Lower lobe of right lung (tissue), 2 donors: Measurements from ENCODE around the gene SLC6A2. TPM values are rescaled to one million over a fixed set of nuclear protein-coding genes. Genes with fewer than 3 reads are reported as not detected.

Experiments
- ATAC-seq, 2 donors: fragments of 200-7000 bp; cut with Tn5 transposase; one replicate each; pipeline ENCODE4 v1.9.1; 2020 to 2022; ENCODE audit warnings: mild to moderate bottlenecking in 2 of 2, moderate library complexity in 2 of 2
- DNase-seq: peaks from one replicate; pipeline ENCODE4 v3.0.0-alpha.2; 2020
- H3K27ac ChIP-seq: fragments of 200-600 bp; one replicate; pipeline ENCODE4 v1.8.0; 2022
- H3K27me3 ChIP-seq: fragments of 200-600 bp; one replicate; pipeline ENCODE4 v1.8.0; 2022; ENCODE audit warnings: low read depth
- H3K36me3 ChIP-seq: fragments of 200-600 bp; one replicate; pipeline ENCODE4 v1.8.0; 2022; ENCODE audit warnings: mild to moderate bottlenecking
- H3K4me1 ChIP-seq: fragments of 200-600 bp; one replicate; pipeline ENCODE4 v1.8.0; 2022
- H3K4me3 ChIP-seq: fragments of 200-600 bp; one replicate; pipeline ENCODE4 v1.8.0; 2022; ENCODE audit warnings: mild to moderate bottlenecking
- H3K9me3 ChIP-seq: fragments of 200-600 bp; one replicate; pipeline ENCODE4 v1.8.0; 2022
- CTCF ChIP-seq: fragments of 200-600 bp; IDR thresholded peaks from one replicate; pipeline ENCODE4 v1.8.0; 2022; ENCODE audit warnings: antibody characterized with exemption, mild to moderate bottlenecking
- intact Hi-C: fragments of 100-400 bp; cut with DNase I; formaldehyde crosslinking; loops from one replicate; pipeline ENCODE4 v1.11.0; 2022
- total RNA-seq: library from RNA; stranded (reverse); fragmentation: NEBNext Ultra II Directional; extraction: Animal tissue kit (Norgen Biotek cat#: 25700); gene quantifications from one replicate; pipeline ENCODE4 v1.2.1, GENCODE V29; 2021
- donor health status: DM: no; HTN: yes; CAD: no; lungs with severe emphysema.

The SLC6A2 gene
- total RNA-seq, 1 donor from 2014 or later, result not detected

- Histone ChIP-seq H3K27ac (no peak overlapping the region), H3K36me3 (no peaks in the 10 kb centered on the region), H3K4me3 (no peak overlapping the region), H3K27me3 (no peaks in the 10 kb centered on the region), H3K4me1 (no peaks in the 10 kb centered on the region), H3K9me3 (no peaks in the 10 kb centered on the region)
- no peak for DNase-seq
- no peak for TF ChIP-seq CTCF
- no peak for ATAC-seq
- intact Hi-C loops, result no loop called here
These were observed 25.0 kb upstream of the SLC6A2 start for GRCh38 chr16:55630774-55631173.

GRCh38 chr16:55632259-55632658, 23.5 kb upstream of the SLC6A2 start:
- ATAC-seq (no peak), DNase-seq (no peak)
- no peaks in the 10 kb centered on the region for H3K4me1 ChIP-seq
- no peaks in the 10 kb centered on the region for H3K9me3 ChIP-seq
- H3K4me3 ChIP-seq, result no peak overlapping the region
- H3K27ac ChIP-seq, result no peak overlapping the region
- TF ChIP-seq CTCF, result no peak
- H3K27me3 ChIP-seq, result no peaks in the 10 kb centered on the region
- H3K36me3 ChIP-seq, result no peaks in the 10 kb centered on the region
- intact Hi-C loops, result no loop called here

- H3K4me1 ChIP-seq, result no peaks in the 10 kb centered on the region
- H3K27me3 ChIP-seq, result no peaks in the 10 kb centered on the region
- no peak for TF ChIP-seq CTCF
- ATAC-seq (no peak), DNase-seq (no peak)
- H3K36me3 ChIP-seq, result no peaks in the 10 kb centered on the region
- H3K9me3 ChIP-seq, result no peaks in the 10 kb centered on the region
- no peak overlapping the region for H3K27ac ChIP-seq
- H3K4me3 ChIP-seq, result no peak overlapping the region
- intact Hi-C loops, result no loop called here
These were observed 21.6 kb upstream of the SLC6A2 start for GRCh38 chr16:55634193-55634592.

- Histone ChIP-seq H3K9me3 (no peaks in the 10 kb centered on the region), H3K4me3 (no peak overlapping the region), H3K4me1 (no peaks in the 10 kb centered on the region), H3K27ac (no peak overlapping the region), H3K36me3 (no peaks in the 10 kb centered on the region), H3K27me3 (no peaks in the 10 kb centered on the region)
- intact Hi-C loops, result no loop called here
- ATAC-seq (no peak), DNase-seq (no peak)
- no peak for TF ChIP-seq CTCF
These were observed 17.5 kb upstream of the SLC6A2 start for GRCh38 chr16:55638256-55638655.

DNA sequence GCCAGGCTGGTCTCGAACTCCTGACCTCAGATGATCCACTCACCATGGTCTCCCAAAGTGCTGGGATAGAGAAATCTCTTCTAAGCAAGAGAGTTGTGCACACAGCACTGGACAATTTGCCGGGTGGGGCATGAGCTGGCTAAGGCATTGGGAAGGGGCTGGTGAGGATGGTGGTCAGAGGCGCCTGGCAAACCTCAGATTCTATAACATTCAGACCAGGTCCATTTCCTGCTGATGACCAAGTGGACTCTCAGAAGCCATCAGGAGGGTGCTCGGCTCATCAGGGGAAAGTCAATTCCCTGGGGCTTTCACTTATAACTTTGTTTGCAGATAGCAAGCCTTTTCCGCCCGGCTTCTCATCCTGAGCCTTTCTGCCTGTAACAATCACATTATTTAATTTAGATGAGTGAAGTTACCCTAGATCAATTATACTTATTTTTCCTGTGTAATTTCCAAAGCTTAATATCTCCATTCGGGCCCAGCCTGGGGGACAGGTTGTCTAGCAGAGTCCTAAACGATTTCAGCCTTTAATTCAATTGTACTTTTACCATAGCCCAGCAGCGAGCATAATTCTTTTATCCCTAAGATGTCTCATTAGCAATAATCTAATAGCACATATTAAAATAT, 15.0 kb upstream of the SLC6A2 start:
- no peaks in the 10 kb centered on the region for H3K9me3 ChIP-seq
- no peaks in the 10 kb centered on the region for H3K27me3 ChIP-seq
- DNase-seq, result no peak
- no peak overlapping the region for H3K27ac ChIP-seq
- intact Hi-C loops, result no loop called here
- no peaks in the 10 kb centered on the region for H3K36me3 ChIP-seq
- TF ChIP-seq CTCF, result no peak
- no peak for ATAC-seq
- no peaks in the 10 kb centered on the region for H3K4me1 ChIP-seq
- H3K4me3 ChIP-seq, result no peak overlapping the region
